Activated T-helper 2 cell treated with anti-CD3 and anti-CD28 coated beads, Interferon-gamma antibody, Interleukin-2, Interleukin-4, amounts not matched to agents 10 μg/mL and 5 μg/mL and 100 μg/mL, durations not matched to agents 14 hours and 24 hours and 36 hours (primary cell): ENCODE measurements around the gene ARHGEF26. TPM values are rescaled to one million over a fixed set of nuclear protein-coding genes. Genes with fewer than 3 reads are reported as not detected.

ENCODE experiments used
- DNase-seq: peaks from one replicate; pipeline ENCODE4 v3.0.0; 2021; ENCODE audit warnings: low spot score
- H3K27ac Mint-ChIP-seq: one replicate; pipeline ENCODE4 v1.8.0; 2021; ENCODE audit warnings: mixed read lengths
- H3K27me3 Mint-ChIP-seq: one replicate; pipeline ENCODE4 v1.8.0; 2021; ENCODE audit warnings: low read depth, mixed read lengths
- H3K36me3 Mint-ChIP-seq: one replicate; pipeline ENCODE4 v1.8.0; 2021; ENCODE audit warnings: low read depth, mixed read lengths
- H3K4me1 Mint-ChIP-seq: one replicate; pipeline ENCODE4 v1.8.0; 2021; ENCODE audit warnings: low read depth, mixed read lengths
- H3K4me3 Mint-ChIP-seq: one replicate; pipeline ENCODE4 v1.8.0; 2021; ENCODE audit warnings: low read depth, mild to moderate bottlenecking, moderate library complexity, mixed read lengths
- H3K9me3 Mint-ChIP-seq: one replicate; pipeline ENCODE4 v1.8.0; 2021; ENCODE audit warnings: mixed read lengths
- intact Hi-C: fragments of 100-400 bp; cut with micrococcal nuclease; formaldehyde crosslinking; loops from one replicate; pipeline ENCODE4 v1.15.1; 2023
- total RNA-seq: library from RNA; stranded (reverse); gene quantifications from 2 replicates; pipeline ENCODE4 v1.2.3, GENCODE V29; 2022

The ARHGEF26 gene
- total RNA-seq, 1 donor from 2014 or later: 0.18 TPM

DNA sequence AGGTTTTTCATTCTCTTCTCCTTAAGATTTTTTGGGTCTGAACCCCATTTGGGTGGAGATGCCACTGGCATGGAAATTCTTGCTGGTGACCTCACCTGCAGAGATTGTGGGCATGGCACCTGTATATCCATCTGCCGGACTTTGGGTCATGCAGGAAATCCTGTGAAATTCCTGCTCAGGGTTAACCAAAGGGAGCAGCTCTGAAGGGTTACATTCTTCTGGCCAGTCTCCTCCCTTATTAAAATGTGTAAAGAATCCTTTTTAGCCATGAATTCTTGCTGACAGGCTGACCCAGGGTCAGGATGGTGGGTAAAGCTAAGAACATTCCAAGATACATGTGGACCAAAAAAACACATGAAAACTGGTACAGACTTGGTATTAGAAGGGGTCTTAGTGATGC is 27.4 kb downstream of the ARHGEF26 start:
- no peak for DNase-seq
- no peak overlapping the region for H3K4me3 Mint-ChIP-seq
- intact Hi-C loops: no loop called here
- no peaks in the 10 kb centered on the region for H3K4me1 Mint-ChIP-seq
- H3K27ac Mint-ChIP-seq: no peak overlapping the region
- H3K27me3 Mint-ChIP-seq: peaks cover 27% of the 10 kb centered on the region
- no peaks in the 10 kb centered on the region for H3K9me3 Mint-ChIP-seq
- H3K36me3 Mint-ChIP-seq: no peaks in the 10 kb centered on the region

DNA sequence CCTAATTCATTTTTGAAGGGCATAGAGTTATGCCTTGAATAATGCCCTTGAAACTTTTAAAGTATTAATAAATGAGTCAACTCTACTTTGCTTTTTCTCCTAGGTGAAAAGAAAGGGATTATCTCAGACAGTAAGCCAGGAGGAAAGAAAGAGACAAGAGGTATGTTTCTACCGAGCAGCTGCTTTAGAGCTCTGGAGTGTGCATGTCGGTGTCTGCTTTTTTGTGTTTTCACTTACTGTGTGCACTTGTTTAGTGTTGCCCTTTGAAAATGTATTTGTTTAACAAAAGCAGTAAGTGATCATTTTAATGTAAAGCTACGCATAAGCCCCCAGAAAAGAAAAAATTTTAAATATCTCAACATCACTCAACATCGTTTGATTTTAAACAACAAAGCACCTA is 28.1 kb downstream of the ARHGEF26 start:
- Mint-ChIP-seq H3K27ac (no peak overlapping the region), H3K4me1 (no peaks in the 10 kb centered on the region), H3K9me3 (no peaks in the 10 kb centered on the region), H3K36me3 (no peaks in the 10 kb centered on the region), H3K27me3 (peaks cover 21% of the 10 kb centered on the region), H3K4me3 (no peak overlapping the region)
- intact Hi-C loops: no loop called here
- no peak for DNase-seq

DNA sequence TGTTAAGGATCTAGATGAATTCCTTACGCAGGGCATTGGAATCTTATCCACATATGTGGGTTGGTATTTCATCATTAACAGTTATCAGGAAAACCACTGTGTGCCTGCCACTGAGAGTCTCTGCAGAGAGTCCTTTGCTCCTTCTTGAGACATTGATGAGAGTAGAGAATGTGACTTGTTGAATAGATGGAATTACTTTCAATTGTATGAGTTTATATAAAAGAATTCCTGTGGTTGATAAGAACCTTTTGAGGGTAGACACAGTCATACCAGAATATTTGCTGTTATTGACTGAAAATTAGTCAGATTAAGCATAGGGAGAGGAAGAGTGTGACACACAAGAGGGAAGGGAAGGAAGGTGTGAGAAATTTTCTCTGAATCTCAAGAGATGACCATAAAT is 30.8 kb downstream of the ARHGEF26 start:
- Mint-ChIP-seq H3K27me3 (peaks cover 16% of the 10 kb centered on the region), H3K4me3 (no peak overlapping the region), H3K27ac (no peak overlapping the region), H3K36me3 (no peaks in the 10 kb centered on the region), H3K4me1 (no peaks in the 10 kb centered on the region), H3K9me3 (no peaks in the 10 kb centered on the region)
- no peak for DNase-seq
- intact Hi-C loops: no loop called here

DNA sequence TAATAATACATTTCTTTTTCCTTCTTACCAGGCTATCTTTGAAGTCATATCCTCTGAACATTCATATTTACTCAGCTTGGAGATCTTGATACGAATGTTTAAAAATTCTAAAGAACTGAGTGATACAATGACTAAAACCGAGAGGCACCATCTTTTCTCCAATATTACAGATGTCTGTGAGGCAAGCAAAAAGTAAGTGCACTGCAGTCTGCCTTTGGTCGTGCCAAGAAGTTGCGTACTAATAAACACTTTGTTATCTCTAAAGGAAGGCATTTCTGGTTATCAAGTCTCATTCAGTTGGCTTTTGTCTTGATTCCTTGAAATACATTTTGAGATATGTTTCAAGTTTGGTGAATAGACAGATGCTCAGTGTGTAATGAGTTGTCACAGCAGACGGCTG is 31.6 kb downstream of the ARHGEF26 start:
- Mint-ChIP-seq H3K4me1 (no peaks in the 10 kb centered on the region), H3K4me3 (no peak overlapping the region), H3K27ac (no peak overlapping the region), H3K27me3 (peaks cover 17% of the 10 kb centered on the region), H3K36me3 (no peaks in the 10 kb centered on the region), H3K9me3 (no peaks in the 10 kb centered on the region)
- no peak for DNase-seq
- intact Hi-C loops: no loop called here

DNA sequence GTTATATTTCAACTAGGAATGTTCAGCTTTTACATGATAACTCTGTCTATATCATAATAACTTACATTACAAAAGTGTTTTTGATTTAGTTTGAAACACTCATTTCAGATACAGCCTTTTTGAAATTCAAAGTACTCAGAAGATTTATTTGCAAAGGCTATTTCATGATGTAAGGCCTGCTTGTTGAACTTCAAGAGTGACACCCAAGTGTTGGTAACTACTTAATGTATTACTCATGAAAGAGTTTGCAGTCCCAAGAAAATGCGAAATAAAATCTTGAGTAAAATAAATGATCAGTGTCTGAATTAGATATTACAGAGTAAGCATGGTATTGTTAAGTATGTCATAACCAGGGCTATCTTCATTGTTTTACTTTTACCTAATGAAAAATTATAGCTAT is 35.3 kb downstream of the ARHGEF26 start:
- Mint-ChIP-seq H3K36me3 (no peaks in the 10 kb centered on the region), H3K27ac (no peak overlapping the region), H3K4me3 (no peak overlapping the region), H3K27me3 (peaks cover 14% of the 10 kb centered on the region), H3K9me3 (no peaks in the 10 kb centered on the region), H3K4me1 (no peaks in the 10 kb centered on the region)
- no peak for DNase-seq
- intact Hi-C loops: no loop called here

DNA sequence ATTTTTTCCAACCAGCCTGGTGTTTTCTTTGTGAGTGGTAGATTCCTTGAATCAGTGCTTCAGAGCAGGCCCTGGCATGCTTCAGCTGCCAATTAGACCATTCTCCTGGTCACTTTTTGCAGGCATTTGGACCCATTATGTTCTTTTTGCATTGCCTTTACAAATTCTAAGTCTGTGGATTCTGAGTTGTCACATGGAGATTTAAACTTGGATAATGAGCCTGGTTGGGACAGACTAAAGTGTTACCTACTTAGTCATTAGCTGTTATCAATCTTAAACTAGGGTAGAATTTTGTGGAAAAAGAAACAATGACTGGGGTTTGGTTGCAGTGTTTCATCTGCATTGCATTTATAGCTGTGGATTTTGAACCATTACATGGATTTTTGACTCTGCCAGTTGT is 40.6 kb downstream of the ARHGEF26 start:
- no peak overlapping the region for H3K4me3 Mint-ChIP-seq
- no peaks in the 10 kb centered on the region for H3K4me1 Mint-ChIP-seq
- DNase-seq: no peak
- intact Hi-C loops: no loop called here
- H3K27ac Mint-ChIP-seq: no peak overlapping the region
- peaks cover 5% of the 10 kb centered on the region for H3K27me3 Mint-ChIP-seq
- no peaks in the 10 kb centered on the region for H3K9me3 Mint-ChIP-seq
- no peaks in the 10 kb centered on the region for H3K36me3 Mint-ChIP-seq

- DNase-seq: no peak
- no peak overlapping the region for H3K27ac Mint-ChIP-seq
- H3K36me3 Mint-ChIP-seq: no peaks in the 10 kb centered on the region
- no peaks in the 10 kb centered on the region for H3K9me3 Mint-ChIP-seq
- peaks cover 2% of the 10 kb centered on the region for H3K27me3 Mint-ChIP-seq
- no peaks in the 10 kb centered on the region for H3K4me1 Mint-ChIP-seq
- H3K4me3 Mint-ChIP-seq: no peak overlapping the region
- intact Hi-C loops: no loop called here
Measured at GRCh38 chr3:154164387-154164786, 43.2 kb downstream of the ARHGEF26 start.

DNA sequence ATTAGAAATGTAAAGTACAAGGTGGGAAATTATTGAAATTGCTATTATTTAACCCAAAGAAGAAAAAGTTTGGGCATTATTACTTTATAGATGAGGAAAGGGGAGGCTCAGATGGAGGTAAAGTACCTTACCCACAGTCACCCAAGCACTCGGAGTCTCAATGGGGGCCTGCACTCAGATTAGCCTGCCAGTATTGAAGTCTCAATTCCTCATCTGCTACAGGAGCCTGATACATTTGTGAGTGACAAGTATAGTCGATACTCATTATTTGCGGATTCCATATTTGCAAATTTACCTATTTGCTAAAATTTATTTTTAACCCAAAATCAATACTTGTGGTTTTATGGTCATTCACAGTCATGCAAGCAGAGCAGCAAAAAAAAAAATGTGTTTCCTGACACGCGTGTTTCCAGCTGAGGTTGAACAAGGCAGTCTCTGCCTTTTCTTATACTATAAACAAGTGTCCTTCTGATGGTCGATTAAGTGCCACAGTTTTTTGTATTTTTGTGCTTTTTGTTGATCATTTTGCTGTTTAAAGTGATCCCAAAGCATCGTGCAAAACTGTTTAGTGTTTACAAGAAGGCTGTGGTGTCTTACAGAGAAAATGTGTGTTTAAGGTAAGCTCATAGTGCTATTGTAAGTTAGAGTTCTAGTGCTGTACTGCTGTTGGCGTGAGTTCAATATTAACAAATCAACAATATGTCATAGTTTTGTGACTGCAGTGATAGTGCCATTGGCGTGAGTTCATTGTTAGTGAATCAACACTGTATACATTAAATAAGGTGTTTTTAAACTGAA is 48.0 kb downstream of the ARHGEF26 start:
- no peak overlapping the region for H3K4me3 Mint-ChIP-seq
- no peaks in the 10 kb centered on the region for H3K9me3 Mint-ChIP-seq
- no peaks in the 10 kb centered on the region for H3K27me3 Mint-ChIP-seq
- no peaks in the 10 kb centered on the region for H3K4me1 Mint-ChIP-seq
- H3K36me3 Mint-ChIP-seq: no peaks in the 10 kb centered on the region
- intact Hi-C loops: no loop called here
- H3K27ac Mint-ChIP-seq: no peak overlapping the region
- no peak for DNase-seq

GRCh38 chr3:154169796-154170110 is 48.6 kb downstream of the ARHGEF26 start:
- H3K4me3 Mint-ChIP-seq: no peak overlapping the region
- no peaks in the 10 kb centered on the region for H3K9me3 Mint-ChIP-seq
- H3K27me3 Mint-ChIP-seq: no peaks in the 10 kb centered on the region
- intact Hi-C loops: no loop called here
- no peaks in the 10 kb centered on the region for H3K36me3 Mint-ChIP-seq
- H3K27ac Mint-ChIP-seq: no peak overlapping the region
- H3K4me1 Mint-ChIP-seq: no peaks in the 10 kb centered on the region
- no peak for DNase-seq

GRCh38 chr3:154170300-154170699 is 49.1 kb downstream of the ARHGEF26 start:
- Mint-ChIP-seq H3K27ac (no peak overlapping the region), H3K4me1 (no peaks in the 10 kb centered on the region), H3K27me3 (no peaks in the 10 kb centered on the region), H3K4me3 (no peak overlapping the region), H3K9me3 (no peaks in the 10 kb centered on the region), H3K36me3 (no peaks in the 10 kb centered on the region)
- intact Hi-C loops: no loop called here
- DNase-seq: no peak

GRCh38 chr3:154175041-154175440 is 53.9 kb downstream of the ARHGEF26 start:
- no peak for DNase-seq
- Mint-ChIP-seq H3K9me3 (no peaks in the 10 kb centered on the region), H3K4me1 (no peaks in the 10 kb centered on the region), H3K27ac (no peak overlapping the region), H3K4me3 (no peak overlapping the region), H3K27me3 (no peaks in the 10 kb centered on the region), H3K36me3 (no peaks in the 10 kb centered on the region)
- intact Hi-C loops: no loop called here

DNA sequence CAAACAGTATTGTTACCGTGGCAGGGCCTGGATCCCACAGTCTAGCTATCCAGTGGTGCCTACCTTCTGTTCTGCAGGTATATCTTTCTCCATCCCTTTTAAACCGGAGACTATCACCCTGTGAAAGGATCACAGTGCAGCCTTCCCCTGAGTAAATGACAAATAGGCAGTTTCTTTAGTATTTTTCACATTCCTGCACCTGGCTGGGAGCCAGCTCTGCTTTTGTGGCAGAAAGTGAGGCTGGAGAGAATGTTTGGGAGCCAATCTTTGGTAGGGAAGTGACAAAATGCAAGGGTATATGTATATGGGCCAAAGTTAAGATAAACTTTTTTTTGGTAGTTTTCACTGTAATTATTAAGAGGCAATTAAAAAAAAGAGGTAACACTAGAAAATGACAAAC is 54.8 kb downstream of the ARHGEF26 start:
- H3K4me1 Mint-ChIP-seq: no peaks in the 10 kb centered on the region
- H3K36me3 Mint-ChIP-seq: no peaks in the 10 kb centered on the region
- no peak for DNase-seq
- H3K27ac Mint-ChIP-seq: no peak overlapping the region
- no peaks in the 10 kb centered on the region for H3K27me3 Mint-ChIP-seq
- intact Hi-C loops: no loop called here
- H3K9me3 Mint-ChIP-seq: no peaks in the 10 kb centered on the region
- no peak overlapping the region for H3K4me3 Mint-ChIP-seq

DNA sequence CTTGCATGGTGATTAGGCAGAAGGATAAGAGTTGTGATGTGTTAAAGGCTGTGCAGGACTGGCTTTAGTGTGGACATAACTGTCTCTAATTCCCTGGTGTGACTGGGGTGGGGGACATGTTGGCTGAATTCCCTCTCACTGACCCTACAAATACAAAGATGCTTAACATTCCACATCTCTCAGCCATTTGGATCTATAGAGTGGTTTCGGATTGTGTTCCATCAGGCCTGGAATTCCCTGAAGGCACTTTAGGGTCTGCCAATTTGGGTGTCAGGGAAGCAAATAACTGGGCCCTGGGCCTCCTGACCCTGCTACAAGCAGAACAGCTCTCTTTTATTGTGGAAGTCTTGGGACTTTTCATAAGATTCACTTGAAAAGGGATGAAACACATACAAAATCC is 56.2 kb downstream of the ARHGEF26 start:
- intact Hi-C loops: no loop called here
- Mint-ChIP-seq H3K9me3 (no peaks in the 10 kb centered on the region), H3K27me3 (no peaks in the 10 kb centered on the region), H3K4me3 (no peak overlapping the region), H3K36me3 (no peaks in the 10 kb centered on the region), H3K27ac (no peak overlapping the region), H3K4me1 (no peaks in the 10 kb centered on the region)
- no peak for DNase-seq

DNA sequence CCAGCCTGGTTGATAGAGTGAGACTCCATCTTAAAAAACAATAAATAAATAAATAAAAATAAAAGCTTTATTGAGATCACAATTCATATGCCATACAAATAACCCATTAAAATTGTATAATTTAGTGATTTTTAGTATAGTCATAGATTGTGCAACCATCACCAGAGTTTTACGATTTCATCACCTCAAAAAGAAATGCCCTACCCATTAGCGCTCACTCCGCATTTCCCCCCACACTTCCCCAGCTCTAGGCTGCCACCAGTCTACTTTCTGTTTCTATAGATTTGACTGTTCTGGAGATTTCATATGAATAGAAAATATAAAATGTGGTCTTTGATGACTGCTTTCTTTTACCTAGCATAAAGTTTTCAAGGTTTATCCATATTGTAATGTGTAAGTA is 57.0 kb downstream of the ARHGEF26 start:
- no peaks in the 10 kb centered on the region for H3K27me3 Mint-ChIP-seq
- no peak overlapping the region for H3K4me3 Mint-ChIP-seq
- H3K4me1 Mint-ChIP-seq: no peaks in the 10 kb centered on the region
- no peak overlapping the region for H3K27ac Mint-ChIP-seq
- no peaks in the 10 kb centered on the region for H3K9me3 Mint-ChIP-seq
- intact Hi-C loops: no loop called here
- no peaks in the 10 kb centered on the region for H3K36me3 Mint-ChIP-seq
- no peak for DNase-seq
